ENCODE measurements around the gene IDH3G.

GRCh38 chrX:153780678-153781427 lies 13.3 kb downstream of the IDH3G start, which contains the start of gene SRPK3:
- no peak for TF ChIP-seq POLR2AphosphoS5 (IDR thresholded peaks at IDR 0.05; ENCODE audit: borderline replicate concordance, low read depth, low read length)
- no peak for TF ChIP-seq FOXP2 (optimal IDR thresholded peaks at IDR 0.05; ENCODE audit: control extremely low read depth, extremely low read length, insufficient read depth)
- TF ChIP-seq EZH2 (IDR thresholded peaks at IDR 0.05): no peak
